K562 (cell line): Measurements from ENCODE around the gene XCL2. TPM values are rescaled to one million over a fixed set of nuclear protein-coding genes. Genes with fewer than 3 reads are reported as not detected.
"Not testable (repeated sequence)": the region's sequence is repeated elsewhere in the genome, so short reads cannot be mapped to it uniquely, and the experiment has no call there.

Experiments used
- ATAC-seq: fragments of 200-7000 bp; cut with Tn5 transposase; 3 replicates; pipeline ENCODE4 v1.9.1; 2020; ENCODE audit warnings: moderate library complexity
- BruUV-seq: library from RNA; stranded (reverse); fragments of 400-500 nt; replicated peaks from 2 replicates; lab custom pipeline; 2021; lab: Mats Ljungman, UMichigan
- CTCF ChIA-PET: fragments of 300-600 bp; formaldehyde crosslinking; extraction: SDS; loops from one replicate; lab custom pipeline; 2021; ENCODE audit warnings: low intra/inter-chr PET ratio; lab: Yijun Ruan, JAX
- POLR2A ChIA-PET: fragments of 300-600, 350-650 bp; sonication (Branson Sonifier 250); formaldehyde crosslinking; extraction: SDS; loops from one replicate; lab custom pipeline; 2021; ENCODE audit warnings: antibody characterized with exemption, inconsistent platforms; lab: Yijun Ruan, JAX
- DNase-seq, 4 experiments: peaks; one replicate each; pipeline versions ENCODE4 v3.0.0 to v3.0.0-alpha.2; 2011 to 2018; ENCODE audit warnings: low spot score in 3 of 4, mixed read lengths in 3 of 4; ENCODE audit errors: extremely low read depth in 1 of 4
- FAIRE-seq: peaks from 2 replicates; lab custom pipeline; 2011; peaks lifted over from hg19 to GRCh38; lab: Jason Lieb, UNC
- H2AFZ ChIP-seq: 2 replicates; pipeline ENCODE4 v1.6.0; 2011; ENCODE audit warnings: low read depth, low read length, control low read depth, inconsistent platforms
- H3K27ac ChIP-seq: fragments of 200-600 bp; 3 replicates; pipeline ENCODE4 v1.8.0; 2011; ENCODE audit warnings: low read depth, mild to moderate bottlenecking, control low read depth, inconsistent platforms, low read length, moderate library complexity, mixed read lengths; ENCODE audit errors: extremely low read depth
- H3K27me3 ChIP-seq, 2 experiments: fragments of 300-600 bp in 1 of 2; 2 replicates in 1 of 2; 3 replicates in 1 of 2; pipeline versions ENCODE4 v1.6.0 to v1.8.0; 2011; ENCODE audit warnings: inconsistent platforms in 2 of 2, low read length in 2 of 2, mild to moderate bottlenecking in 1 of 2, mixed read lengths in 1 of 2, moderate library complexity in 1 of 2; ENCODE audit not compliant: control insufficient read depth in 2 of 2, insufficient read depth in 2 of 2
- H3K36me3 ChIP-seq: fragments of 300-600 bp; 3 replicates; pipeline ENCODE4 v1.8.0; 2011; ENCODE audit warnings: mild to moderate bottlenecking, low read length, inconsistent platforms; ENCODE audit not compliant: control insufficient read depth, insufficient read depth
- H3K4me1 ChIP-seq, 2 experiments: fragments of 200-600 bp in 1 of 2; replicated peaks in 1 of 2; 2 replicates in 1 of 2; 3 replicates in 1 of 2; pipeline versions ENCODE4 v1.5.1 to v1.8.0; 2011; ENCODE audit warnings: inconsistent platforms in 2 of 2, low read length in 2 of 2, mild to moderate bottlenecking in 1 of 2, mixed read lengths in 1 of 2, moderate library complexity in 1 of 2; ENCODE audit not compliant: control insufficient read depth in 2 of 2, insufficient read depth in 2 of 2
- H3K4me2 ChIP-seq: 2 replicates; pipeline ENCODE4 v1.6.1; 2011; ENCODE audit warnings: low read length, control low read depth, inconsistent platforms, mixed read lengths; ENCODE audit not compliant: insufficient read depth
- H3K4me3 ChIP-seq: fragments of 200-600 bp; sonication (generic), shearing (Covaris generic); 2 replicates; pipeline ENCODE4 v1.5.1; 2016; ENCODE audit warnings: control low read depth, inconsistent platforms
- H3K79me2 ChIP-seq: fragments of 200-600 bp; 3 replicates; pipeline ENCODE4 v1.8.0; 2011; ENCODE audit warnings: low read length, inconsistent platforms; ENCODE audit not compliant: control insufficient read depth, insufficient read depth
- H3K9ac ChIP-seq, 2 experiments: 2 replicates each; pipeline versions ENCODE4 v1.6.0 to v1.6.1; 2011; ENCODE audit warnings: low read depth in 2 of 2, low read length in 2 of 2, control low read depth in 1 of 2, inconsistent platforms in 1 of 2, mild to moderate bottlenecking in 1 of 2, mixed read lengths in 1 of 2; ENCODE audit not compliant: insufficient read depth in 1 of 2
- H3K9me1 ChIP-seq: one replicate; pipeline ENCODE4 v1.6.0; 2011; ENCODE audit warnings: inconsistent platforms, mild to moderate bottlenecking, low read length, moderate library complexity; ENCODE audit not compliant: control insufficient read depth, insufficient read depth
- H3K9me3 ChIP-seq: replicated peaks from 2 replicates; pipeline ENCODE4 v1.5.1; 2011; ENCODE audit warnings: low read depth, low read length, inconsistent platforms; ENCODE audit not compliant: control insufficient read depth, insufficient read depth
- H4K20me1 ChIP-seq: replicated peaks from 2 replicates; pipeline ENCODE4 v1.6.1; 2011; ENCODE audit warnings: low read length, inconsistent platforms, mixed read lengths; ENCODE audit not compliant: control insufficient read depth, insufficient read depth
- WGBS: fragments of 100-300 bp; shearing (Covaris generic); methylation state at CpG from one replicate; pipeline ENCODE4 v1.1.6; 2016; ENCODE audit warnings: low coverage, mixed read lengths; ENCODE audit not compliant: insufficient coverage; ENCODE audit errors: missing lambda C conversion rate; 5-methylcytosine and 5-hydroxymethylcytosine counted together
- in situ Hi-C: fragments of 300-500 bp; cut with MboI; formaldehyde crosslinking; loops from 4 replicates; pipeline ENCODE4 v1.15.0; 2018; ENCODE audit warnings: inconsistent platforms, mixed read lengths
- intact Hi-C: fragments of 100-400 bp; cut with micrococcal nuclease; formaldehyde crosslinking; loops from 2 replicates; pipeline ENCODE4 v1.14.2; 2022
- polyA plus RNA-seq, 8 experiments: library from polyadenylated mRNA; depleted of rRNA in 4 of 8; stranded (reverse) in 5 of 8; unstranded in 3 of 8; fragments of >200 nt; fragmentation: Nextera tagmentation in 2 of 8; fragmentation: Illumina TruSeq in 1 of 8; extraction: Ambion mirVana in 2 of 8; extraction: Trizol in 1 of 8; gene quantifications; 2 replicates each; pipeline versions ENCODE4 v1.2.1 to v1.2.3, GENCODE V29; 2011 to 2014; ENCODE audit warnings: inconsistent platforms in 1 of 8, missing spikeins in 1 of 8
- total RNA-seq, 7 experiments: library from RNA; depleted of rRNA in 6 of 7; stranded (reverse); fragments of >200 nt in 6 of 7; fragmentation: Illumina TruSeq in 2 of 7; extraction: Trizol in 2 of 7; gene quantifications; 2 replicates each; pipeline versions ENCODE4 v1.2.1 to v1.2.3, GENCODE V29; 2011 to 2021; ENCODE audit warnings: low replicate concordance in 1 of 7

The XCL2 gene
- total and polyA plus RNA-seq, 9 of the 15 experiments (the other 6 are each of a cell fraction or from before 2014, with no cell fraction given): not detected

DNA sequence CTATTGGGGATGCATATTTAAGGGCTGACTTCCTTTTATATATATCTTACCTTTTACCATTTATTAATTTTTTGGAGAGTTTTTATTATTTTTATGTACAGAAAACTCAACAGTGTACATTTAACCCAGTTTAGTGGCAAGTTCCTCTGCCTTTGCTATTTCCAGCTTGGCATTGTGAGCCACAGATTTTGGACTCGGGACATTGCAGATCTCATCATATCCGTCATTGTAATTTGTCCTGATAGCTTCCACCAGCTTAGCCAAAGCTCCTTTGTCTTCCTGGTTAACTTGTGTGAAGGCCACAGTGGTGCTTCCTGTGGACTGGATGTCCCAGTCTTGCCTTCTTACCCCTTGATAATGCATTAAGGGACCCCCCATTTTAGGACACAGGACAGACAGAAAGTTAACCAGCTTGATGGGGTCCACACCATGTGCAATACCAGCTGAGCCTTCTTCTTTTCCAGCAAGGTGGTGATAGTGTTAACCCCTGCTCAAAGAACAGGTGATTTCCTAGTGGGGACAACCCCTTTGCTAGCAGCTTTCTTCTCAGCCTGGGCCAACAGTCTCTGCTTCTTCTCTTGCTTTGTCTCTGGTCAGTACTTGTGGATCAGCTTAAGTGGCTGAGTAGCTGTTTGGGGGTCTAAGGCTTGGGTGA is 34.9 kb upstream of the XCL2 start:
- H3K9me3 ChIP-seq, H3K9ac ChIP-seq, H3K4me2 ChIP-seq, FAIRE-seq, H2AFZ ChIP-seq, CTCF ChIA-PET, H3K79me2 ChIP-seq, H3K4me3 ChIP-seq, H3K4me1 ChIP-seq, DNase-seq, H3K27ac ChIP-seq, BruUV-seq, H3K36me3 ChIP-seq, H4K20me1 ChIP-seq, H3K9me1 ChIP-seq, intact Hi-C loops, H3K27me3 ChIP-seq, ATAC-seq: not testable (repeated sequence)
- in situ Hi-C loops: loop anchor here (5.0 to 10.0 kb wide), 2 partner anchors 36 to 234 kb away; partner anchors contain the start of gene XCL2
- POLR2A ChIA-PET: interaction anchor here (1.0 kb wide), 1 partner anchor 18 kb away, joined by 3 read pairs; no protein-coding TSS in a partner anchor
- 0% methylated on average over 2 of the region's 2 CpGs for WGBS

DNA sequence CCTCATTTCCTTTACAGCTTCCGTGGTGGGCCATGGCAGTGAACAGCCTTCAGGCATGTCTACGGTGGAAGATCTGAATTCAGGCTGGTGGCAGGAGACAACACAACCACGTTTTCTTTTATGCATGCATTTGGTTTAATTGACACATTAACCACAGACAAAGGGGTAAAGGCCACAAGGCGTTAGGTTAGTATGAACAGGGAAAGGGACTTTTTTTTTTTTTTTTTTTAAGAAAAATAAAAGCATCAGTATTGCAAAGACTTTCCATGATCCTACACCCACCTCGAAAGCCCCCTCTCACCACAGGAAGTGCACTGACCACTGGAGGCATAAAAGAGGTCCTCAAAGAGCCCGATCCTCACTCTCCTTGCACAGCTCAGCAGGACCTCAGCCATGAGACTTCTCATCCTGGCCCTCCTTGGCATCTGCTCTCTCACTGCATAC is 32.5 kb upstream of the XCL2 start, which contains the start of gene XCL1:
XCL1 (plus strand) TSS at position 361 of the 444 bp plus-strand sequence; CDS start at position 394, 33 bp downstream.
- H3K4me2 ChIP-seq, H3K4me1 ChIP-seq, POLR2A ChIA-PET, H3K9me3 ChIP-seq, DNase-seq, intact Hi-C loops, H3K36me3 ChIP-seq, H3K79me2 ChIP-seq, H3K27me3 ChIP-seq, H3K4me3 ChIP-seq, H4K20me1 ChIP-seq, H2AFZ ChIP-seq, FAIRE-seq, H3K9me1 ChIP-seq, H3K27ac ChIP-seq, BruUV-seq, H3K9ac ChIP-seq, ATAC-seq: not testable (repeated sequence)
- in situ Hi-C loops: loop anchor here (5.0 to 10.0 kb wide), 2 partner anchors 34 to 231 kb away; partner anchors contain the start of gene XCL2
- 4% methylated on average over 4 of the region's 6 CpGs for WGBS
- CTCF ChIA-PET: interaction anchor here (0.7 kb wide), 1 partner anchor 137 kb away, joined by 9 read pairs; no protein-coding TSS in a partner anchor
